Measurements from ENCODE around the gene NDUFV1. TPM values are rescaled to one million over a fixed set of nuclear protein-coding genes. Genes with fewer than 3 reads are reported as not detected.
"Not testable (repeated sequence)": the region's sequence is repeated elsewhere in the genome, so short reads cannot be mapped to it uniquely, and the experiment has no call there.

The NDUFV1 gene
- total RNA-seq, 1 donor from 2014 or later: 180 TPM

DNA sequence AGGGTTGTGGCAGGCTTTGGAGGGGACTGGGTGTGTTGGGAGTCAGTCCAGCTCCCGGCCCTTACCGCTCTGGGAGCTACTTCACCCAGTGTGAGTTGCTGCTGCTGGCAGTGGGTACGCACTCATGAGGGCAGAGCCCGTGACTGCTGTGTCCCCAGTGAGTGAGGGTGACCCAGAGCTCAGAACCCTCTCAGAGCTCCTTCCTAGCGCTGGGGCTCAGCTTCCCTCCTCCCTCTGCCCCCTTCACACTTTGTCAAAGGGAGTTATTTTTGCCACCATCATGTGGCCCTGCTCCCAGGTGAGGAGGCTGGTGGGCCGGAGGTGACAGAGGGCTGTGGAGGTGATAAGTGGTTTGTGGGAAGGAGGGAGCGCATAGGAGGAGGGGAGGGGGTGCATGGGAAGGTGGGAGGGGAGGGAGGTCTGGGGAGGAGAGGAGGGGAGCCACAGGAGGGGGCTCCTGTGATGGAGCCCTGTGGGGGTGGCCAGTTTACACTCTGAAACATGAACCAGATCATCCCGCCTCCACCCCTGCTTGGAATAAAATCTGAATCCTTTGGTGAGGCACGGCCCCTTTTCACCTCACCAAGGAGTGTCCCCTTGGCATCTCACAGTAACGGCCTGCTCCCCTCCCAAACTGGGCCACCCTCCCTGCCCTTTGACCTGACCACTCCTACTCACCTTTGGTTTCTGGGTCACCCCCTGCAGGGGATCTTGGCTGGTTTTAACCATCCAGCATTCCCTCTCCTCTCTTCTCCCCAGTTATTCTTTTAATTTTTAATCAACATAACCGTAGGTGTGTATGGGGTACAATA lies 9.9 kb downstream of the NDUFV1 start:
- Mint-ChIP-seq H3K9me3 (ENCODE audit: unreplicated experiment) (no peaks in the 10 kb centered on the region), H3K27me3 (ENCODE audit: unreplicated experiment) (no peaks in the 10 kb centered on the region), H3K4me1 (ENCODE audit: unreplicated experiment) (peaks cover 16% of the 10 kb centered on the region), H3K36me3 (ENCODE audit: unreplicated experiment) (peaks cover 10% of the 10 kb centered on the region), H3K27ac (ENCODE audit: unreplicated experiment) (no peak overlapping the region), H3K4me3 (ENCODE audit: unreplicated experiment) (no peak overlapping the region)
- no peak for DNase-seq (ENCODE audit: extremely low spot score, unreplicated experiment)
- TF ChIP-seq, protein P1, sequence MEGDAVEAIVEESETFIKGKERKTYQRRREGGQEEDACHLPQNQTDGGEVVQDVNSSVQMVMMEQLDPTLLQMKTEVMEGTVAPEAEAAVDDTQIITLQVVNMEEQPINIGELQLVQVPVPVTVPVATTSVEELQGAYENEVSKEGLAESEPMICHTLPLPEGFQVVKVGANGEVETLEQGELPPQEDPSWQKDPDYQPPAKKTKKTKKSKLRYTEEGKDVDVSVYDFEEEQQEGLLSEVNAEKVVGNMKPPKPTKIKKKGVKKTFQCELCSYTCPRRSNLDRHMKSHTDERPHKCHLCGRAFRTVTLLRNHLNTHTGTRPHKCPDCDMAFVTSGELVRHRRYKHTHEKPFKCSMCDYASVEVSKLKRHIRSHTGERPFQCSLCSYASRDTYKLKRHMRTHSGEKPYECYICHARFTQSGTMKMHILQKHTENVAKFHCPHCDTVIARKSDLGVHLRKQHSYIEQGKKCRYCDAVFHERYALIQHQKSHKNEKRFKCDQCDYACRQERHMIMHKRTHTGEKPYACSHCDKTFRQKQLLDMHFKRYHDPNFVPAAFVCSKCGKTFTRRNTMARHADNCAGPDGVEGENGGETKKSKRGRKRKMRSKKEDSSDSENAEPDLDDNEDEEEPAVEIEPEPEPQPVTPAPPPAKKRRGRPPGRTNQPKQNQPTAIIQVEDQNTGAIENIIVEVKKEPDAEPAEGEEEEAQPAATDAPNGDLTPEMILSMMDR (IDR thresholded peaks at IDR 0.05): no peak

DNA sequence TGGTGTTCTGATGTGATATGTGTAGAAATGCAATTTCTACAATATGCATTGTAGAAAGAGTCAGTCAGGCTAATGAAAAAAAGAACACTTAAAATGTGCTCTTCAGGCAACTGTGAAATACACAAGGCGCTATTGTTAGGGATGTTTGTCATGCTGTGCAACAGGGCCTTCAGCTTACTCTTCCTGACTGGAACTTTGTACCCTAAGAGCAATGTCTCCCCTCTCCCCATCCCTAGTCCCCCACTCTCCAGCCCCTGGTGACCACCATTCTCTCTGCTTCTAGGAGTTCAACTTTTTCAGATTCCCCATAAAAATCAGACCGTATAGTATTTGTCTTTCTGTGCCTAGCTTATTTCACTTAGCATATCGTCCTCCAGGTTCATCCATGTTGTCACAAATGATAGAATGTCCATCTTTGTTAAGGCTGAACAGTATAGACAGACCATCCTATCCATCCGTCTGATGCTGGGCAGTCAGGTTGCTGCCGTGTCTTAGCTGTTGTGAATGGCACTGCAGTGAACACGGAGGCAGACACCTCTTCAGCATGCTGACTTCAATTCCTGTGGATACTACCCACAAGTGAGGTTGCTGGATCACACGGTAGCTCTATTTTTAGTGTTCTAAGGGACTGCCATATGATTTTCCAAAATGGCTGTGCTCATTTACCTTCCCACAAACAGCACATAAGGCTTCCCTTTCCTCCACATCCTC lies 10.7 kb downstream of the NDUFV1 start:
- H3K9me3 Mint-ChIP-seq (ENCODE audit: unreplicated experiment): no peaks in the 10 kb centered on the region
- H3K36me3 Mint-ChIP-seq (ENCODE audit: unreplicated experiment): peaks cover 5% of the 10 kb centered on the region
- TF ChIP-seq, protein P1 (IDR thresholded peaks at IDR 0.05): no peak
- no peak for DNase-seq (ENCODE audit: extremely low spot score, unreplicated experiment)
- no peak overlapping the region for H3K4me3 Mint-ChIP-seq (ENCODE audit: unreplicated experiment)
- no peak overlapping the region for H3K27ac Mint-ChIP-seq (ENCODE audit: unreplicated experiment)
- H3K27me3 Mint-ChIP-seq (ENCODE audit: unreplicated experiment): no peaks in the 10 kb centered on the region
- H3K4me1 Mint-ChIP-seq (ENCODE audit: unreplicated experiment): peaks cover 16% of the 10 kb centered on the region

DNA sequence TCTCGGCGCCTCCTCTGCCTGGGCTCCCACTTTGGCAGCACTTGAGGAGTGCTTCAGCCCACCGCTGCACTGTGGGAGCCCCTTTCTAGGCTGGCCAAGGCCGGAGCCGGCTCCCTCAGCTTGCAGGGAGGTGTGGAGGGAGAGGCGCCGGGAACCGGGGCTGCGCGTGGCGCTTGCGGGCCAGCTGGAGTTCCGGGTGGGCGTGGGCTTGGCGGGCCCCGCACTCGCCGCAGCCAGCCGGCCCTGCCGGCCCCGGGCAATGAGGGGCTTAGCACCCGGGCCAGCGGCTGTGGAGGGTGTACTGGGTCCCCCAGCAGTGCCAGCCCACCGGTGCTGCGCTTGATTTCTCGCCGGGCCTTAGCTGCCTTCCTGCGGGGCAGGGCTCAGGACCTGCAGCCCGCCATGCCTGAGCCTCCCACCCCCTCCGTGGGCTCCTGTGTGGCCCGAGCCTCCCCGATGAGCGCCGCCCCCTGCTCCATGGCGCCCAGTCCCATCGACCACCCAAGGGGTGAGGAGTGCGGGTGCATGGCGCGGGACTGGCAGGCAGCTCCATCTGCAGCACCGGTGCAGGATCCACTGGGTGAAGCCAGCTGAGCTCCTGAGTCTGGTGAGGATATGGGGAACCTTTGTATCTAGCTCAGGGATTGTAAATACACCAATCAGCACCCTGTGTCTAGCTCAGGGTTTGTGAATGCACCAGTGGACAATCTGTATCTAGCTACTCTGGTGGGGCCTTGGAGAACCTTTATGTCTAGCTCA lies 12.3 kb downstream of the NDUFV1 start:
- DNase-seq (ENCODE audit: extremely low spot score, unreplicated experiment); H3K27ac Mint-ChIP-seq (ENCODE audit: unreplicated experiment); H3K36me3 Mint-ChIP-seq (ENCODE audit: unreplicated experiment); H3K27me3 Mint-ChIP-seq (ENCODE audit: unreplicated experiment); H3K9me3 Mint-ChIP-seq (ENCODE audit: unreplicated experiment): not testable (repeated sequence)
- Mint-ChIP-seq H3K4me3 (ENCODE audit: unreplicated experiment) (peak overlapping the region; percentile 81), H3K4me1 (ENCODE audit: unreplicated experiment) (peaks cover 16% of the 10 kb centered on the region)

DNA sequence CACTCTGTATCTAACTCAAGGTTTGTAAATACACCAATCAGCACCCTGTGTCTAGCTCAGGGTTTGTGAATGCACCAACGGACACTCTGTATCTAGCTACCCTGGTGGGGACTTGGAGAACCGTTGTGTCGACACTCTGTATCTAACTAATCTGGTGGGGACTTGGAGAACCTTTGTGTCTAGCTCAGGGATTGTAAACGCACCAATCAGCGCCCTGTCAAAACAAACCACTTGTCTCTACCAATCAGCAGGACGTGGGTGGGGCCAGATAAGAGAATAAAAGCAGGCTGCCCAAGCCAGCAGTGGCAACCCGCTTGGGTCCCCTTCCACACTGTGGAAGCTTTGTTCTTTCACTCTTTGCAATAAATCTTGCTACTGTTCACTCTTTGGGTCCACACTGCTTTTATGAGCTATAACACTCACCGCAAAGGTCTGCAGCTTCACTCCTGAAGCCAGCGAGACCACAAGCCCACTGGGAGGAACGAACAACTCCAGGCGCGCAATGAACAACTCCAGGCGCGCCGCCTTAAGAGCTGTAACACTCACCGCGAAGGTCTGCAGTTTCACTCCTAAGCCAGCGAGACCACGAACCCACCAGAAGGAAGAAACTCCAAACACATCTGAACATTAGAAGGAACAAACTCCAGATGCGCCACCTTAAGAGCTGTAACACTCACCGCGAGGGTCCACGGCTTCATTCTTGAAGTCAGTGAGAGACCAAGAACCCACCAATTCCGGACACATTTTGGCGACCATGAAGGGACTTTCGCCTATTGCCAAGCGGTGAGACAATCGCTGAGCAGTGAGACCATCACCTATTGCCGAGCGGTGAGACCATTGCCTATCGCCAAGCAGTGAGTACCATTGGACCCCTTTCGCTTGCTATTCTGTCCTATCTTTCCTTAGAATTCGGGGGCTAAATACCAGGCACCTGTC lies 13.2 kb downstream of the NDUFV1 start:
- not testable (repeated sequence) for H3K9me3 Mint-ChIP-seq (ENCODE audit: unreplicated experiment)

DNA sequence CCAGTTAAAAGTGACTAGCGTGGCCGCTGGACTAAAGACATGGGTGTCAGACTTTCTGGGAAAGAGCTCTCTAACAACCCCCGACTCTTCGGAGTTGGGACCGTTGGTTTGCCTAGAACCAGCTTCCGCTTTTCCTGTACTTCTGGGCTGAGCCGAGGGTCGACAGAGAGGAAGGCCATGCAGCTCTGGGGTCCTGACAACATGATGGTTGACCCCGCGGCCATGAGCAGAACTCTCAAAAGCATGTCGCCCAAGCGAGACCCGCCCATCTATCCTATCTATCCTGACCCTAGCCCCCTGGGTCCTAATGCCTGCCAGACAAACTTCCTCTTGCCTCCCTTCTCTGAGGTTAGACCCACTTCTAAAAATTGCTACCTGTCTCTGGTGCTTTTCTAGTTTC lies 13.9 kb downstream of the NDUFV1 start:
- DNase-seq (ENCODE audit: extremely low spot score, unreplicated experiment); H3K36me3 Mint-ChIP-seq (ENCODE audit: unreplicated experiment); H3K27me3 Mint-ChIP-seq (ENCODE audit: unreplicated experiment); H3K9me3 Mint-ChIP-seq (ENCODE audit: unreplicated experiment): not testable (repeated sequence)
- Mint-ChIP-seq H3K4me1 (ENCODE audit: unreplicated experiment) (peaks cover 12% of the 10 kb centered on the region), H3K4me3 (ENCODE audit: unreplicated experiment) (peak overlapping the region; percentile 81), H3K27ac (ENCODE audit: unreplicated experiment) (peak overlapping the region; percentile 24)

More for the DNA sequence above, 13.2 kb downstream of the NDUFV1 start:
- not testable (repeated sequence) for H3K27me3 Mint-ChIP-seq (ENCODE audit: unreplicated experiment); DNase-seq (ENCODE audit: extremely low spot score, unreplicated experiment); H3K36me3 Mint-ChIP-seq (ENCODE audit: unreplicated experiment)
- H3K27ac Mint-ChIP-seq (ENCODE audit: unreplicated experiment): peak overlapping the region; percentile 39
- H3K4me1 Mint-ChIP-seq (ENCODE audit: unreplicated experiment): peaks cover 12% of the 10 kb centered on the region
- peak overlapping the region; percentile 81 for H3K4me3 Mint-ChIP-seq (ENCODE audit: unreplicated experiment)

DNA sequence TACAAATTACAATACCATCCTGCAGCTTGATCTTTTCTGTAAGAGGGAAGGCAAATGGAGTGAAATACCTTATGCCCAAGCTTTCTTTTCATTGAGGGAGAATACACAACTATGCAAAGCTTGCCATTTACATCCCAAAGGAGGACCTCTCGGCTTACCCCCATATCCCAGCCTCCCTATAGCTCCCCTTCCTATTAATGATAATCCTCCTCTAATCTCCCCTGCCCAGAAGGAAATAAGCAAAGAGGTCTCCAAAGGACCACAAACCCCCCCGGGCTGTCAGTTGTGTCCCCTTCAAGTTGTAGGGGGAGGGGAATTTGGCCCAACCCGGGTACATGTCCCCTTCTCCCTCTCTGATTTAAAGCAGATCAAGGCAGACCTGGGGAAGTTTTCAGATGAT lies 15.2 kb downstream of the NDUFV1 start:
- H3K27me3 Mint-ChIP-seq (ENCODE audit: unreplicated experiment); H3K36me3 Mint-ChIP-seq (ENCODE audit: unreplicated experiment); H3K9me3 Mint-ChIP-seq (ENCODE audit: unreplicated experiment): not testable (repeated sequence)

DNA sequence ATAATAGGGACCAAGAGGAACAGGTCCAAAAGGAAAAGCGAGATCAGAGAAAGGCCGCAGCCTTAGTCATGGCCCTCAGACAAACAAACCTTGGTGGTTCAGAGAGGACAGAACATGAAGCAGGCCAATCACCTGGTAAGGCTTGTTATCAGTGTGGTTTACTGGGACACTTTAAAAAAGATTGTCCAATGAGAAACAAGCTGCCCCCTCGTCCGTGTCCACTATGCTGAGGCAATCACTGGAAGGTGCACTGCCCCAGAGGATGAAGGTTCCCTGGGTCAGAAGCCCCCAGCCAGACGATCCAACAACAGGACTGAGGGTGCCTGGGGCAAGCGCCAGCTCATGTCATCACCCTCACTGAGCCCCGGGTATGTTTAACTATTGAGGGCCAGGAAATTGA lies 16.2 kb downstream of the NDUFV1 start:
- not testable (repeated sequence) for H3K27ac Mint-ChIP-seq (ENCODE audit: unreplicated experiment); H3K27me3 Mint-ChIP-seq (ENCODE audit: unreplicated experiment); DNase-seq (ENCODE audit: extremely low spot score, unreplicated experiment); H3K4me3 Mint-ChIP-seq (ENCODE audit: unreplicated experiment); H3K36me3 Mint-ChIP-seq (ENCODE audit: unreplicated experiment); H3K9me3 Mint-ChIP-seq (ENCODE audit: unreplicated experiment)
- peaks cover 12% of the 10 kb centered on the region for H3K4me1 Mint-ChIP-seq (ENCODE audit: unreplicated experiment)

More for the DNA sequence above, 15.2 kb downstream of the NDUFV1 start:
- not testable (repeated sequence) for H3K27ac Mint-ChIP-seq (ENCODE audit: unreplicated experiment); H3K4me3 Mint-ChIP-seq (ENCODE audit: unreplicated experiment); DNase-seq (ENCODE audit: extremely low spot score, unreplicated experiment)
- peaks cover 12% of the 10 kb centered on the region for H3K4me1 Mint-ChIP-seq (ENCODE audit: unreplicated experiment)

DNA sequence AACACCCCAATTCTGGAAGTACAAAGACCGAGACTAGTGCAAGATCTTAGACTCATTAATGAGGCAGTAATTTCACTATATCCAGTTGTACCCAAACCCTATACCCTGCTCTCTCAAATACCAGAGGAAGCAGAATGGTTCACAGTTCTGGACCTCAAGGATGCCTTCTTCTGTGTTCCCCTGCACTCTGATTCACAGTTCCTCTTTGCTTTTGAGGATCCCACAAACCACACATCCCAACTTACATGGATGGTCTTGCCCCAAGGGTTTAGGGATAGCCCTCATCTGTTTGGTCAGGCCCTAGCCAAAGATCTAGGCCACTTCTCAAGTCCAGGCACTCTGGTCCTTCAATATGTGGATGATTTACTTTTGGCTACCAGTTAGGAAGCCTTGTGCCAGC lies 17.1 kb downstream of the NDUFV1 start:
- not testable (repeated sequence) for H3K9me3 Mint-ChIP-seq (ENCODE audit: unreplicated experiment); H3K36me3 Mint-ChIP-seq (ENCODE audit: unreplicated experiment); H3K27me3 Mint-ChIP-seq (ENCODE audit: unreplicated experiment); H3K27ac Mint-ChIP-seq (ENCODE audit: unreplicated experiment); H3K4me3 Mint-ChIP-seq (ENCODE audit: unreplicated experiment); DNase-seq (ENCODE audit: extremely low spot score, unreplicated experiment)
- H3K4me1 Mint-ChIP-seq (ENCODE audit: unreplicated experiment): peaks cover 12% of the 10 kb centered on the region

DNA sequence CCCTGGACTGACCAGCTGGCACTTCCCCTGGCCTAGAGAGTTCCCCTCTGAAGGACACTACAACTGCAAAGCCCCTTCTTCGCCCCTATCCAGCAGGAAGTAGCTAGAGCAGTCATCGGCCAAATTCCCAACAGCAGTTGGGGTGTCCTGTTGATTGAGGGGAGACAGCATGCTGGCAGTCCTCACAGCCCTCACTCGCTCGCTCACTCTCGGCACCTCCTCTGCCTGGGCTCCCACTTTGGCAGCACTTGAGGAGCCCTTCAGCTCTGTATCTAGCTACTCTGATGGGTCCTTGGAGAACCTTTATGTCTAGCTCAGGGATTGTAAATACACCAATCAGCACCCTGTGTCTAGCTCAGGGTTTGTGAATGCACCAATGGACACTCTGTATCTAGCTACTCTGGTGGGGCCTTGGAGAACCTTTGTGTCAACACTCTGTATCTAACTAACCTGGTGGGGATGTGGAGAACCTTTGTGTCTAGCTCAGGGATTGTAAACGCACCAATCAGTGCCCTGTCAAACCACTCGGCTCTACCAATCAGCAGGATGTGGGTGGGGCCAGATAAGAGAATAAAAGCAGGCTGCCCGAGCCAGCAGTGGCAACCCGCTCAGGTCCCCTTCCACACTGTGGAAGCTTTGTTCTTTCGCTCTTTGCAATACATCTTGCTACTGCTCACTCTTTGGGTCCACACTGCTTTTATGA lies 19.5 kb downstream of the NDUFV1 start:
- not testable (repeated sequence) for H3K27ac Mint-ChIP-seq (ENCODE audit: unreplicated experiment); H3K9me3 Mint-ChIP-seq (ENCODE audit: unreplicated experiment); H3K36me3 Mint-ChIP-seq (ENCODE audit: unreplicated experiment); H3K27me3 Mint-ChIP-seq (ENCODE audit: unreplicated experiment); H3K4me1 Mint-ChIP-seq (ENCODE audit: unreplicated experiment); H3K4me3 Mint-ChIP-seq (ENCODE audit: unreplicated experiment); DNase-seq (ENCODE audit: extremely low spot score, unreplicated experiment)

All from osteocyte (in vitro differentiated cells).